GM21390 (cell line): ENCODE results near the gene CUL1.
A peak's percentile ranks its signal among the peaks of the same experiment; 100 is the strongest.
"Not testable (repeated sequence)": the region's sequence is repeated elsewhere in the genome, so short reads cannot be mapped to it uniquely, and the experiment has no call there.

Source experiments
- ATAC-seq: cut with Tn5 transposase; IDR thresholded peaks from one replicate; pipeline ENCODE4 v1.9.1; 2021; ENCODE audit not compliant: unreplicated experiment

Gene CUL1

DNA sequence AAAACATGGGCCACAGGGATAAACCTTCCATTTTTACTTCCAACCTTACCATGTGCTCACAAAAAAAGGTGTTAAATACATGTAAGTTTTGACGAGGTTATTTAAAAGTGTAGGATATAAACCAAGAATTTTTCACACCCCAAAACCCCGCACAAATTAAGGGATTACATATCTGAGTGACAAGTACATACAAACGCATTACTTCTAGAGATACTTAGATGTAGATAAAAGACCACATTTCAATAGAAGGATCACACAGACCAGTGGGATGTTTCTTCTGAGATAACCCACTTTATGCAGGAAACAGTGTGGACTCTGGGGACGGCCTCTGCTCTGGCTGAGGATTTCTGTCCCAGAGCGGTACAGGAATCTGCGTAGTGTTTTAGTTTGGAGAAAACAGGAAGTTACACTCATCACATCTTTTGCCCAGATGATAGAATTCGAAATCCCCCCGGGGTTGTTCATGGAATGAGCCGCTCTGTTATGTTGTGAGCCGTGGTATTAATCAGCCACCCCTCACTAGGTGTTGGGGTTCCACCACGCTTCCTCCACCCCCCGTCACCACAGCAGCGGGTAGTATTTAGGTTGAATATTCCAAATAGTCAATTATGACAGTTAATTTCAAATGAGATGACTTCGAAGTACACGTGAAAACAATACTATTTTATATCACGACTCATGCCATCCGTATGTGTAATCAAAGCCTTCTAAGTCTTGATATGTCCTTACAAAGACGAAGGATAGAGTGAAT is 1.3 kb upstream of the CUL1 start:
- no peak for ATAC-seq

GRCh38 chr7:148698007-148698396 is 701 bp upstream of the CUL1 start:
- peak; percentile 0 for ATAC-seq

GRCh38 chr7:148699024-148699781 is 500 bp downstream of the CUL1 start:
- ATAC-seq = peak; percentile 41

DNA sequence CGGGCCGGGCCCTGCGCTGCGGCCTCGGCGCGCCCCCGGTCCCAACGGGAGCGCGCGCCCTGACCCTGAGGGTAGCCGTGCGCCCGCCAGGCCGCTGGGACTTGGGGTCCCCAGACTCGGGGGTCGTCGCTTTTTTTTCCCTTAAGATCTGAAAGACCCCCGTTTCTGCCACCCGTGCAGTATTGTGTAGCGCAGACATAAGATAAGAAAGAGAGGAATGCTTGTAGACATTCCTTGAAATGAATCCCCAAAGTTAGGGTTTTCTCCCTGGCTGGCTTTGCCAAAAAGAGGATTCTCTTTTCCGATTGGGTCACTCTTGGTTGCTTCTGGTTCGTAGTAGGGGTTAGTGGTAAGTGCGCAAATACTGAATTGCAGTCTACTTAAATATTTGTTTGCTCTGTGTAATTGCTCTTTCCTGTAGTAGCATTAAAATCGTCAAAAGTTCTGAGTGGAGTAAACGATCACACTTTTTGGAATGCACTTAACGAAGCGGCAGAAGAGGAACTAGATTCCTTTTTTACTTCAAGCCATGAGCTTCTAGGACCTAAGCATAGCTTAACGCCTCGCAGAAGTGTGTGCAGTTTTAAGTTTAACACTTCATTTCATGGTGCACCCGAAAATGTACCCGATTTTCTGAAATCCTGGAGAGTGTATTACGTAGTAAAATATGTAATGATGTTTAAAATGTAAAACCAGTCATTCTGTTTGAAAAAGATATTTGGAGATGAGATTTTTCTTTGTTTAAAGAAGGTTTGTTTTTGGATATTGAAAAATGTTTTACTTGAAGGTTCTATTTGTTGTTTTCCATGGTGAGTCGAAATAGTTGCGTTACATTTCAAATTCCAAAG is 1.3 kb downstream of the CUL1 start:
- ATAC-seq = no peak

DNA sequence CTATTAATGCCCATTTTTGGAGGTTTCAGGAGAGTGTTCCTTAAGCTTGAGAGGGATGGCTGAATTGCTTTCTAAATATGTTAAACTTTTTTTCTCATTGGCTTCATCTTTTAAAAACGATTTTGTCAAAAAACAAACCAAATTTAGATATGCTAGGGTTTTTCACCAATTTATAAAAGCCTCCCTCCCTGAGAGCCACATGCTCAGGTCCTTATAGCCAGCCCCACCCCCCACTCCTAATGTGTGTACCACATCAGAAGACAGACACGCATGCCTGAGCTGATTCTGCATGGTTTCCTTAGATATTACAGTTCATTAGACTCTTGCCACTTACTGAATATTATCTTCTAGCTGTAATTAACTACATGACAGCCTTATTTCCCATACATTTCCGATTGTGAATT is 2.0 kb downstream of the CUL1 start:
- ATAC-seq = no peak

GRCh38 chr7:148701414-148701813 is 2.7 kb downstream of the CUL1 start:
- ATAC-seq = no peak

GRCh38 chr7:148702876-148703670 is 4.4 kb downstream of the CUL1 start:
- no peak for ATAC-seq

DNA sequence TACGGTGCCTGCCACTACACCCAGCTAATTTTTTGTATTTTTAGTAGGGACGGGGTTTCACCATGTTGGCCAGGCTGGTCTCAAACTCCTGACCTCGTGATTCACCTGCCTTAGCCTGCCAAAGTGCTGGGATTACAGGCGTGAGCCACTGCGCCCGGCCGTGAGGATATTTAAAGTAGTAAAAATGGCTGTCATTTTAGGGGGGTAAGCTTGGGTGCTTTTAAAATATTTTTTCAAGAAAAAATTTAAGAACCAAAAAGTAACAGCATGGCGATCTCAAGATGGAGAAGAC is 4.9 kb downstream of the CUL1 start:
- not testable (repeated sequence) for ATAC-seq

DNA sequence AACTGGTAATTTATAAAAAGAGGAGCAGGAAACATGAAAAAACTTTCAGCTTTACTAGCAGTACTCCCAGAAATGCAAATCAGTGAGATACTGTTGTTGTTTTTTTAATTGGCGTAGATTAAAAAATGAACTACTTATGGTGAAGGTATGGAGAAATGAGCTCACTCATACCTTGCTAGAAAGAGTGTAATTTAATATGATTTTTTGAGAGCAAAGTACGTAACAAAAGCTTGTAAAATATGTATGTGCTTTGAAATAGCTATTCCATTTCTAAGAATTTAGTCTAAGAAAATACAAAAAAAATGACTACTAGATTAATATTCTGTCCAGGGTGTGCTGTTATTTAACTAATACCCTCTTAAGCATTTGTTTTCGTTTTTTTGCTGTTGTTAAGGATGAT is 5.5 kb downstream of the CUL1 start:
- no peak for ATAC-seq

DNA sequence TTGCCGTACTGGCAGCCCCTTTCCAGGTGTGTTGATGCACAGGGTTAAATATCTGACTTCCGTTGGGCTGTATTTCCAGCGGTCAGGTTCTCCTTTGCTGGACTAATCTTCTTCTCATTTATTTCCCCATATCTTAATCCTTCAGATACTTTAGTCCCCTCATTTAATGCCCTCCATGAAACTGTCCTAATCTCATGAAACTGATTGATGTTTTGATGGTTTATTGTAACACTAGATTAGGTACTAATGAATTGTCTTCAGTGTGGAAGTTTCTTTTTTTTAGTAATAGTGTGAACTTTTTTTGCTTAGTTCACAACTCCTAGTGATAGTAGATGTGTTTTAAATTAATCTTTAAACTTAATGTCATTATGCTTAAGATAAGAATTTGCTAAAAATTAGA is 6.3 kb downstream of the CUL1 start:
- ATAC-seq = no peak

GRCh38 chr7:148706368-148706767 is 7.7 kb downstream of the CUL1 start:
- no peak for ATAC-seq

DNA sequence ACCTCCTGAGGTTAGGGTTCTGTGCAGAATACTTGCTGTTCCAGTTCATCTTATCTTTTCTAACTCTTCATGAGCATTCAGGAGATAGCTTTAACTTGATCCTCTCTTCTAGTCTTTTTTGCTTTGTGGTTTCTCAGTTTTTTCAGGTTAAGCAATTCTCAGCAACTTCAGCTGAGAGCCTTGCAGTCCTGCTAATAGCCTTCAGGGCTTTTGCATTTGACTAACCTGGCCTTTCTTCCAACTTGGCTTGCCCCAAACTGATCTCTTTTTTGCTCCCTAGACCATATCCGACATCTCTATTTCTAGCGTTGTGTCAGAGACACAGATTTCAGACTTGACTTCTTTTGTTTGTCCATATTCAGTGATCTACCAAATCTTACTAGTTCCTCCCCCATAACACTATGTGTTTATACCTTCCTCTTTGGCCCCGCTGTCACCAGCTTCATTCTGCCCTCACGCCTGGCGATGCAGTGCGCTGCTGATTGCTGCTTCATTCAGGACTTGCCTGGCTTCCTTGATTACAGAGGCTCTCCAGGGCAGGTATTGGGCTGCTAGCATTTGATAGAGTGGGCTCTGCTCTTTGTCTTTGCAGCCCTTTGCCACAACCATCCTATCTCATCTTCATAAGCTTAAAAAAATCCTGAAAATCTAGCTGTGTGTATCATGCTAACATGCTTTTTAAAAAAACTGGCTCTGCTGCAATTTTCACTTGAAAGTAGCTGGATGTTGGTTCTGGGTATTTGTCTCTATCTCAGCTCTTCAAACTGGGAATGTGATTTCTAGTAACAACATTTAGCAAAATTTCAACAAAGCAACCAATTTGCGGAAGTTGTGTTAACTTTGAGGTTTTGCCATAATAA is 9.6 kb downstream of the CUL1 start:
- ATAC-seq = no peak

GRCh38 chr7:148709014-148709413 is 10.3 kb downstream of the CUL1 start:
- no peak for ATAC-seq

DNA sequence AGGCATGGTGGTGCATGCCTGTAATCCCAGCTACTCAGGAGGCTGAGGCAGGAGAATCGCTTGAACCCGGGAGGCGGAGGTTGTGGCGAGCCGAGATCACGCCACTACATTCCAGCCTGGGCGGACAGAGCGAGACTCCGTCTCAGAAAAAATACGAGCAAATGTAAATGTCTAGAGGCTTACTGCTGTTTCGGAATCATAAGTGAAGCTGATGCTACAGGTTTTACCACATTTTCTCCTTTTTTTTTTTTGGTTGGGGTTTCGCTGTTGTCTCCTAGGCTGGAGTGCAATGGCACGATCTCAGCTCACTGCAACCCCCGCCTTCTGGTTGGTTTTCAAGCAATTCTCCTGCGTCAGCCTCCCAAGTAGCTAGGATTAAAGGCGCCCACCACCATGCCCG is 11.7 kb downstream of the CUL1 start:
- not testable (repeated sequence) for ATAC-seq

GRCh38 chr7:148711191-148712102 is 12.7 kb downstream of the CUL1 start:
- peak; percentile 43 for ATAC-seq

GRCh38 chr7:148712678-148713329 is 14.1 kb downstream of the CUL1 start:
- peak; percentile 54 for ATAC-seq

DNA sequence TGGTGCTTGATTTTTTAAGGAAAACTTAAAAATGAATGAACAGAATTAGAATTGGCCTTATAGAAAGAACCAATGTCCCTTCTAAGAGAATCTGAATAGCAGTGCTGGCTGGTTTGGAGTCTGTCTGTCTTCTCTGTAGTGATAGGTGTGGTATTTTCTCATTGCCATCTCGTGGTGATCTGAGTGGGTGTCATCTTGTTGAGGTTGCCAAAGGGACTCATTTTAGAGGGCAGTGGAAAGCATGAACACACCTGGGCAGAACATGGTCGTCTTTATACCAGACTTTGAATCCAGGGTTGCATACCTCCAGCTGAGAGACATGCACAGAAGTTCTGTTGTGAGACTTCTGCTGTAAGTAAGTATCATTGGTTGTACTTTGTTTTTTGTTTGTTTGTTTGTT is 15.8 kb downstream of the CUL1 start:
- ATAC-seq = no peak

DNA sequence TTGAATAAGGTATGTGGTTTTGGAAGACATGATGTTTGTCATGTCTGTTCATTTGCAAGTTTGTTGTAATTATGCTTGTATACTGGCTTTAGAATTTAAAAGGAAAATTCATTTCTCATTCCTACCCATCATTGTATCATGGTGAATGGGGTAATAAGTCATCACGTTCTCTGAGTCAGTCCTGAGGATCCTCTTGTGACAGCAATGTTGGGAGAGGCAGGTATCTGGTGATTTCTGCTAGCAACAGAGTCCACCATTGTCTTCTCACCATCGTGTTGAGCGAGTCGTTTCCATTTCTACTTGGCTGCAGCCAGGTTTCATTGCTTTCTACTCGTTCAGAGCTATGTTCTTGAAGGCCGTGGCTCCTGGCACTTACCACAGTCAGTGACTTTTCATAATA is 16.3 kb downstream of the CUL1 start:
- ATAC-seq = no peak
